ENCODE data around the gene C20orf96.

- TF ChIP-seq CTCF (conservative IDR thresholded peaks at IDR 0.05) = no peak
- TF ChIP-seq EZH2 (IDR thresholded peaks at IDR 0.05; ENCODE audit: low read depth) = no peak
These were observed 36.2 kb upstream of the C20orf96 start for GRCh38 chr20:326645-327185.

Data from PC-9 (cell line).